Caco-2 (cell line): ENCODE data around the gene EVI2B. TPM values are rescaled to one million over a fixed set of nuclear protein-coding genes. Genes with fewer than 3 reads are reported as not detected.

Experiments used
- BruUV-seq: library from RNA; stranded (reverse); fragments of 400-500 nt; replicated peaks from 2 replicates; lab custom pipeline; 2021; lab: Mats Ljungman, UMichigan
- CTCF ChIA-PET: fragments of 300-600 bp; sonication (Branson Sonifier 250); formaldehyde crosslinking; loops from one replicate; lab custom pipeline; 2022; ENCODE audit warnings: antibody characterized with exemption; lab: Charles Lee
- POLR2A ChIA-PET: fragments of 300-600 bp; sonication (Branson Sonifier 250); formaldehyde crosslinking; loops from one replicate; lab custom pipeline; 2022; ENCODE audit warnings: antibody characterized with exemption; lab: Charles Lee
- DNase-seq, 2 experiments: peaks; one replicate each; pipeline versions ENCODE4 v3.0.0 to v3.0.0-alpha.2; 2020 to 2022
- H3K27me3 ChIP-seq: replicated peaks from 2 replicates; pipeline ENCODE4 v1.6.0; 2011; ENCODE audit warnings: low read length; ENCODE audit not compliant: control insufficient read depth, insufficient read depth
- H3K36me3 ChIP-seq: 2 replicates; pipeline ENCODE4 v1.5.1; 2011; ENCODE audit warnings: low read length; ENCODE audit not compliant: control insufficient read depth, insufficient read depth
- H3K4me1 ChIP-seq: fragments of 250-450 bp; sonication (Bioruptor Pico); 2 replicates; pipeline ENCODE4 v1.5.1; 2020; ENCODE audit warnings: mild to moderate bottlenecking
- H3K4me3 ChIP-seq: 2 replicates; pipeline ENCODE4 v1.5.1; 2011; ENCODE audit warnings: low read depth, mild to moderate bottlenecking, control low read depth, low read length
- H3K9me3 ChIP-seq: fragments of 250-450 bp; sonication (Bioruptor Pico); 2 replicates; pipeline ENCODE4 v1.5.1; 2020; ENCODE audit warnings: mild to moderate bottlenecking, moderate library complexity
- H3K27ac Mint-ChIP-seq: one replicate; pipeline ENCODE4 v1.8.0; 2022; ENCODE audit warnings: mixed read lengths; ENCODE audit not compliant: unreplicated experiment
- H3K27me3 Mint-ChIP-seq: one replicate; pipeline ENCODE4 v1.8.0; 2022; ENCODE audit warnings: mixed read lengths; ENCODE audit not compliant: insufficient read depth, unreplicated experiment
- H3K36me3 Mint-ChIP-seq: one replicate; pipeline ENCODE4 v1.8.0; 2022; ENCODE audit warnings: mild to moderate bottlenecking, mixed read lengths; ENCODE audit not compliant: insufficient read depth, unreplicated experiment
- H3K4me1 Mint-ChIP-seq: one replicate; pipeline ENCODE4 v1.8.0; 2022; ENCODE audit warnings: low read depth, mixed read lengths; ENCODE audit not compliant: unreplicated experiment
- H3K4me3 Mint-ChIP-seq: one replicate; pipeline ENCODE4 v1.8.0; 2022; ENCODE audit warnings: mild to moderate bottlenecking, moderate library complexity, mixed read lengths; ENCODE audit not compliant: unreplicated experiment
- H3K9me3 Mint-ChIP-seq: one replicate; pipeline ENCODE4 v1.8.0; 2022; ENCODE audit warnings: mixed read lengths; ENCODE audit not compliant: unreplicated experiment
- intact Hi-C: fragments of 100-400 bp; cut with micrococcal nuclease; formaldehyde crosslinking; loops from one replicate; pipeline ENCODE4 v1.10.0; 2022; ENCODE audit not compliant: unreplicated experiment
- total RNA-seq: library from RNA; stranded (reverse); gene quantifications from 2 replicates; pipeline ENCODE4 v1.2.3, GENCODE V29; 2022
- TF ChIP-seq, protein P1 (sequence below), 2 experiments: fragments of 200-600 bp in 1 of 2; IDR thresholded peaks; 1 replicate in 1 of 2; 2 replicates in 1 of 2; pipeline versions ENCODE4 v1.5.1 to v1.8.0; 2011 to 2022; ENCODE audit warnings: antibody characterized with exemption in 1 of 2, control low read depth in 1 of 2, inconsistent platforms in 1 of 2, low read depth in 1 of 2, low read length in 1 of 2, mild to moderate bottlenecking in 1 of 2, moderate library complexity in 1 of 2; ENCODE audit not compliant: insufficient read depth in 1 of 2, severe bottlenecking in 1 of 2, unreplicated experiment in 1 of 2

EVI2B gene
- total RNA-seq, 1 experiment from 2014 or later = not detected

DNA sequence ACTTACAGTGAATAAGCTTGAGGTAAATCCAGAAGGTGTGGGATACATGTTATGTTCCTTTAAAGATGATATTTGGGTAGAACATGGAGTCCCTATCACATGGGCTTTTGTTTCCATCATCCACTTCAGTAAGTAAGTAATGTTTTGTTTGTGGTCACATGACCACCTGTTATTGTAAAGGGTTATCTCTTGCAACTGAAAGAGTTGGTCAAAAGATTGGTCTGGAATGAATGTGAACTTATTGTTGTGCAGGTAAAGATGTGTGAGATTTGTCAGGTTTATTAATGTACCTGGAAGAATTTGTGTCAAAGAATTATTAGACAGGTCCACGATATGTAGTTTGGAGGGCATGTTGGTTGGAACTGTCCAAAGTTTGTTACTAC is 18.4 kb downstream of the EVI2B start:
- Mint-ChIP-seq H3K4me1 (no peaks in the 10 kb centered on the region), H3K4me3 (no peak overlapping the region), H3K36me3 (peaks cover 16% of the 10 kb centered on the region), H3K9me3 (no peaks in the 10 kb centered on the region), H3K27ac (no peak overlapping the region), H3K27me3 (no peaks in the 10 kb centered on the region)
- H3K36me3 ChIP-seq = no peaks in the 10 kb centered on the region
- no peak for DNase-seq
- H3K4me1 ChIP-seq = no peaks in the 10 kb centered on the region
- no peak overlapping the region for H3K4me3 ChIP-seq
- ChIA-PET POLR2A (no interaction called here), CTCF (no interaction called here)
- BruUV-seq = no TSS peak
- no peaks in the 10 kb centered on the region for H3K9me3 ChIP-seq
- H3K27me3 ChIP-seq = no peaks in the 10 kb centered on the region
- TF ChIP-seq, protein P1, sequence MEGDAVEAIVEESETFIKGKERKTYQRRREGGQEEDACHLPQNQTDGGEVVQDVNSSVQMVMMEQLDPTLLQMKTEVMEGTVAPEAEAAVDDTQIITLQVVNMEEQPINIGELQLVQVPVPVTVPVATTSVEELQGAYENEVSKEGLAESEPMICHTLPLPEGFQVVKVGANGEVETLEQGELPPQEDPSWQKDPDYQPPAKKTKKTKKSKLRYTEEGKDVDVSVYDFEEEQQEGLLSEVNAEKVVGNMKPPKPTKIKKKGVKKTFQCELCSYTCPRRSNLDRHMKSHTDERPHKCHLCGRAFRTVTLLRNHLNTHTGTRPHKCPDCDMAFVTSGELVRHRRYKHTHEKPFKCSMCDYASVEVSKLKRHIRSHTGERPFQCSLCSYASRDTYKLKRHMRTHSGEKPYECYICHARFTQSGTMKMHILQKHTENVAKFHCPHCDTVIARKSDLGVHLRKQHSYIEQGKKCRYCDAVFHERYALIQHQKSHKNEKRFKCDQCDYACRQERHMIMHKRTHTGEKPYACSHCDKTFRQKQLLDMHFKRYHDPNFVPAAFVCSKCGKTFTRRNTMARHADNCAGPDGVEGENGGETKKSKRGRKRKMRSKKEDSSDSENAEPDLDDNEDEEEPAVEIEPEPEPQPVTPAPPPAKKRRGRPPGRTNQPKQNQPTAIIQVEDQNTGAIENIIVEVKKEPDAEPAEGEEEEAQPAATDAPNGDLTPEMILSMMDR (IDR thresholded peaks at IDR 0.05; ENCODE audit: insufficient read depth in 1 of 2, low read depth in 1 of 2, low read length in 1 of 2, severe bottlenecking in 1 of 2, unreplicated experiment in 1 of 2) = no peak
- intact Hi-C loops = no loop called here

DNA sequence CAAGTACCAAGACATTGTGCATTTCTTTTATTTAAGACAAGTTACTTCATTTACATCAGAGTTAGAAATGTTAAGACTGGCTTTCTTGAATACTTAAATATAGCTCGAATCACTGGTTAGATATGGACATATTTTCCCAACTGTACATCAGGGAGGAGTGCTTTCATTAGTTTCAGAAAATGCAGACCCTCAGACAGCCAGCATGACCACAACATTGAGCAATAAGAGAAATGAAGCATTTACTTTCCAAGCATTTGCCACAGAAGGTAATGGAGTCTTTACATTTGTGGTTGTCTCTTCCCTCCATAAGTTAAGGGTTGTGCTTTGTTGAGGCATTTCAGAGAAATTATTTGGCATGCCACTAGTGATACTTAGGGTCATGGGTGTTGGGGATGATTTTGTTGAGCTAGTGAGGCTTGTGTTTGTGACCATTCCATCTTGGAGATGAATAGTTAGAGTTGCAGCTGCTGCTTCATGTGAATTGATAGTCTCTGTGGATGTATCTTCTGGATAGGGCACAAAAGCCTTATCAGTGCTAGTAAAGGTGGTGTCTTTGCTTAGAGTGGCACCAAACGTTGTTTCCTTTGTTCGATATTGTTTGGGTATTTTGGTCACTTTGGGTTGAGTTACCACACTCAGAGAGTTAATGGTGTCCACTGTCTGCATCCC is 18.9 kb downstream of the EVI2B start:
- Histone ChIP-seq H3K4me1 (no peaks in the 10 kb centered on the region), H3K36me3 (no peaks in the 10 kb centered on the region), H3K4me3 (no peak overlapping the region), H3K27me3 (no peaks in the 10 kb centered on the region), H3K9me3 (no peaks in the 10 kb centered on the region)
- no peak overlapping the region for H3K4me3 Mint-ChIP-seq
- H3K27ac Mint-ChIP-seq = no peak overlapping the region
- no TSS peak for BruUV-seq
- ChIA-PET POLR2A (no interaction called here), CTCF (no interaction called here)
- no peaks in the 10 kb centered on the region for H3K27me3 Mint-ChIP-seq
- TF ChIP-seq, protein P1 (IDR thresholded peaks at IDR 0.05; ENCODE audit: insufficient read depth in 1 of 2, low read depth in 1 of 2, low read length in 1 of 2, severe bottlenecking in 1 of 2, unreplicated experiment in 1 of 2) = no peak
- H3K9me3 Mint-ChIP-seq = no peaks in the 10 kb centered on the region
- H3K36me3 Mint-ChIP-seq = peaks cover 16% of the 10 kb centered on the region
- intact Hi-C loops = no loop called here
- no peaks in the 10 kb centered on the region for H3K4me1 Mint-ChIP-seq
- no peak for DNase-seq

DNA sequence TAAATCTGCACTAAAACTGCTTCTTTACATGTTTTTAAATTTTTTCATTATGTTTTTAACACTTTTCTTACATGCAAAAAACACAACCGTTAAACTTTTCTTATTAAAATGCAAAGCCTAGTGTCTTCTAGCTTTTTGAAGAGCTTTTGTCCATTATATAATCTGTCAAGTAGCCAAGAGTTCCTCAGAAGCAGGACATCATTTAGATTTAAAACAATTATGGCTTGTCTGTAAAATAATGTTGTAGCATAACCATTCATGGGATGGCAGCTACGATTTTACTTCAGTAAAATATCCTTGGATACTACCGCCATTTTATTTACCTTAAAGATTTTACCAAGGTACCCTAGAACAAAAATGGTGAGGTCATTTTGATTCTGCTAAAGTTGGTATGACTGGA is 19.6 kb downstream of the EVI2B start:
- ChIA-PET POLR2A (no interaction called here), CTCF (no interaction called here)
- no peaks in the 10 kb centered on the region for H3K4me1 Mint-ChIP-seq
- no peaks in the 10 kb centered on the region for H3K27me3 Mint-ChIP-seq
- no peak overlapping the region for H3K4me3 Mint-ChIP-seq
- no TSS peak for BruUV-seq
- H3K36me3 ChIP-seq = no peaks in the 10 kb centered on the region
- H3K9me3 Mint-ChIP-seq = no peaks in the 10 kb centered on the region
- no peak for DNase-seq
- no peak overlapping the region for H3K27ac Mint-ChIP-seq
- TF ChIP-seq, protein P1 (IDR thresholded peaks at IDR 0.05; ENCODE audit: insufficient read depth in 1 of 2, low read depth in 1 of 2, low read length in 1 of 2, severe bottlenecking in 1 of 2, unreplicated experiment in 1 of 2) = no peak
- H3K27me3 ChIP-seq = no peaks in the 10 kb centered on the region
- H3K4me3 ChIP-seq = no peak overlapping the region
- peaks cover 16% of the 10 kb centered on the region for H3K36me3 Mint-ChIP-seq
- no peaks in the 10 kb centered on the region for H3K4me1 ChIP-seq
- intact Hi-C loops = no loop called here
- H3K9me3 ChIP-seq = no peaks in the 10 kb centered on the region
